ENCODE measurements around the gene PRR5L.
"Not testable (repeated sequence)": the region's sequence is repeated elsewhere in the genome, so short reads cannot be mapped to it uniquely, and the experiment has no call there.

Gene PRR5L

GRCh38 chr11:36510594-36510942 lies 214.5 kb downstream of the PRR5L start:
- intact Hi-C loops (cut with DNase I), result loop anchor here (10.0 kb wide), 1 partner anchor 94 kb away; no protein-coding TSS in a partner anchor
- DNase-seq, result peak in 1 of 10 donors; percentile 12

GRCh38 chr11:36511062-36511461 lies 215.0 kb downstream of the PRR5L start:
- intact Hi-C loops (cut with DNase I), result loop anchor here (10.0 kb wide), 1 partner anchor 94 kb away; no protein-coding TSS in a partner anchor
- DNase-seq, result not testable (repeated sequence)

DNA sequence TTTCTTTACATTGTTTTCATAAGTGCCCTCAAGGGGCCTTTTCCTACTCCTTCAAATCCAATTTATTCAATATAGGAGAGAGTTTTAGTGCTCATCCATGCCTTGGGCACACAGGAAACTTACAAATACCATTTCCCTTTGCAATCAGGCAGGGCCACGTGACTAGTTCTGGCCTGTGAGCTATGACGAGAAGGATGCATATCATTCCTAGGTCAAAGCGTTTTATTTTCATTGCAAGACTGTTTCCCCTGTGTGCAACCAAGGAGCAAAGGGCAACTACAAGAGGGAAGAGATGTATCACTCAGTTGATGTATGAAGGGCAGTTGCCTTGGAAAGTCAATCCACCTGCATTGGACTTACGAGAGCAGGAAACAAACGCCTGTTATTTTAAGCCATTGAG lies 215.9 kb downstream of the PRR5L start:
- no peak for DNase-seq
- intact Hi-C loops (cut with DNase I), result loop anchor here (10.0 kb wide), 1 partner anchor 93 kb away; no protein-coding TSS in a partner anchor

DNA sequence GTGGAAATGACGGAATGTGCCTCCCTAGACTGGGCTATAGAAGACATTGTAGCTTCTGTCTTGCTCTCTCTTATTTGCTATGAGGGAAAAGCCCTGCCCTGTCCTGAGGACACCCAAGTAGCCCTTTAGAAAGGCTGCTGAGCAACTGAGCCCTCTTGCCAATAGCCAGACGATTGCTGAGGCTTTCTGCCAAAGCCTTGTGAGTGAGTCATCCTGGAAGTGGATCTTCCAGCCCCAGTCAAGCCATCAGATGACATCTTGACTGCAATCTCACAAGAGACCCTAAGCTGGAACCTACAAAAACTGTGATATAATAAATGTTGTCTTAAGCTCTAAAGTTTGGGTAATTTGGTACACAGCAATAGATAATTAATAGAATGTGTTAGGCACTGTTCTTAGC lies 217.9 kb downstream of the PRR5L start:
- no peak for DNase-seq
- intact Hi-C loops (cut with DNase I), result loop anchor here (10.0 kb wide), 1 partner anchor 91 kb away; no protein-coding TSS in a partner anchor

Data from posterior cingulate gyrus (tissue), 11 donors.